WERI-Rb-1 (cell line): Measurements from ENCODE around the gene CHST8.

Source experiments
- DNase-seq: peaks from one replicate; pipeline ENCODE4 v3.0.0-alpha.2; 2020
- H3K27ac ChIP-seq: fragments of 250-450 bp; sonication (Bioruptor Pico); 2 replicates; pipeline ENCODE4 v1.5.1; 2020; ENCODE audit warnings: mild to moderate bottlenecking, moderate library complexity
- H3K27me3 ChIP-seq: fragments of 250-450 bp; sonication (Bioruptor Pico); 2 replicates; pipeline ENCODE4 v1.5.1; 2021; ENCODE audit warnings: mild to moderate bottlenecking, low read depth, moderate library complexity; ENCODE audit not compliant: insufficient read depth, severe bottlenecking
- H3K36me3 ChIP-seq: fragments of 250-450 bp; sonication (Bioruptor Pico); 2 replicates; pipeline ENCODE4 v1.5.1; 2020; ENCODE audit warnings: mild to moderate bottlenecking, moderate library complexity
- H3K4me3 ChIP-seq: 2 replicates; pipeline ENCODE4 v1.5.1; 2011; ENCODE audit warnings: low read depth, mild to moderate bottlenecking, control low read depth, low read length
- H3K9me3 ChIP-seq: fragments of 250-450 bp; sonication (Bioruptor Pico); 2 replicates; pipeline ENCODE4 v1.5.1; 2021; ENCODE audit warnings: mild to moderate bottlenecking, moderate library complexity; ENCODE audit not compliant: severe bottlenecking
- CTCF ChIP-seq: IDR thresholded peaks from 2 replicates; pipeline ENCODE4 v1.5.1; 2011; ENCODE audit warnings: low read depth, mild to moderate bottlenecking, control low read depth, inconsistent platforms, low read length

The CHST8 gene

GRCh38 chr19:33737681-33738371 is 116.1 kb downstream of the CHST8 start:
- no peaks in the 10 kb centered on the region for H3K27me3 ChIP-seq

GRCh38 chr19:33740811-33741396 is 119.2 kb downstream of the CHST8 start:
- H3K9me3 ChIP-seq: no peaks in the 10 kb centered on the region
- H3K36me3 ChIP-seq: no peaks in the 10 kb centered on the region
- H3K4me3 ChIP-seq: no peak overlapping the region
- no peak for TF ChIP-seq CTCF
- no peak overlapping the region for H3K27ac ChIP-seq
- H3K27me3 ChIP-seq: no peaks in the 10 kb centered on the region
- no peak for DNase-seq

More at GRCh38 chr19:33737681-33738371, 116.1 kb downstream of the CHST8 start:
- DNase-seq: no peak
- Histone ChIP-seq H3K9me3 (no peaks in the 10 kb centered on the region), H3K27ac (no peak overlapping the region), H3K36me3 (no peaks in the 10 kb centered on the region), H3K4me3 (no peak overlapping the region)
- TF ChIP-seq CTCF: no peak

- H3K36me3 ChIP-seq: no peaks in the 10 kb centered on the region
- no peak overlapping the region for H3K27ac ChIP-seq
- no peak for DNase-seq
- no peaks in the 10 kb centered on the region for H3K9me3 ChIP-seq
- TF ChIP-seq CTCF: no peak
- no peaks in the 10 kb centered on the region for H3K27me3 ChIP-seq
- no peak overlapping the region for H3K4me3 ChIP-seq
Observed at GRCh38 chr19:33745297-33745696, 123.5 kb downstream of the CHST8 start.

- H3K4me3 ChIP-seq: no peak overlapping the region
- DNase-seq: no peak
- no peaks in the 10 kb centered on the region for H3K36me3 ChIP-seq
- TF ChIP-seq CTCF: no peak
- no peaks in the 10 kb centered on the region for H3K9me3 ChIP-seq
- no peaks in the 10 kb centered on the region for H3K27me3 ChIP-seq
- H3K27ac ChIP-seq: no peak overlapping the region
Observed at GRCh38 chr19:33746159-33746558, 124.4 kb downstream of the CHST8 start.

GRCh38 chr19:33747273-33747672 is 125.5 kb downstream of the CHST8 start:
- no peaks in the 10 kb centered on the region for H3K9me3 ChIP-seq
- H3K36me3 ChIP-seq: no peaks in the 10 kb centered on the region

More at GRCh38 chr19:33747273-33747672, 125.5 kb downstream of the CHST8 start:
- Histone ChIP-seq H3K4me3 (no peak overlapping the region), H3K27me3 (no peaks in the 10 kb centered on the region), H3K27ac (no peak overlapping the region)
- no peak for DNase-seq
- no peak for TF ChIP-seq CTCF
